ENCODE results near the gene LRP5.

Gene LRP5

DNA sequence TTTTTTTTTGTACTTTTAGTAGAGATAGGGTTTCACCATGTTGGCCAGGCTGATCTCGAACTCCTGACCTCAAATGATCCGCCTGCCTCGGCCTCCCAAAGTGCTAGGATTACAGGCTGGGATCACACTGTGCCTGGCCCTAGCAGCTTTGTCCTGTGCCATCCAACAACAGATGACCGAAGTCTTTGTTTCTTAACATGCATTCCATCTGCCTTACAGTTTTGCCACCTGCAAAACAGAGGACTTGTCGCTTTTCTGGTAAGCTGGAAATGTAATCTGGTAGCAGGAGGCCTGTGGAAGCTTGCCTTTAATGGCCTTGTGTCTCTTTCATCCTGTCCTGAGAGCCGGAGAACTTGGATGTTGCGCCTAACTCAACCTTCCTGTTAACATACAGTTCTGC lies 89.5 kb downstream of the LRP5 start:
- Histone ChIP-seq H3K9me3 (ENCODE audit: control extremely low read depth in 1 of 5, control insufficient read depth in 4 of 5, insufficient read depth in 2 of 5, low read depth in 1 of 5, low read length in 4 of 5) (no peaks in the 10 kb centered on the region), H3K27ac (ENCODE audit: insufficient read depth in 1 of 2, low read depth in 1 of 2, low read length in 2 of 2, poor library complexity in 1 of 2, severe bottlenecking in 2 of 2) (no peak overlapping the region), H3K4me1 (ENCODE audit: control extremely low read depth in 1 of 4, control insufficient read depth in 4 of 4, insufficient read depth in 4 of 4, low read length in 3 of 4) (peaks cover 0 to 3% (median 0%) of the 10 kb centered on the region in 4 experiments), H3K4me3 (ENCODE audit: control insufficient read depth in 1 of 7, extremely low read depth in 1 of 7, insufficient read depth in 4 of 7, low read depth in 2 of 7, low read length in 6 of 7) (no peak overlapping the region), H3K27me3 (replicated peaks in 2 of 5; ENCODE audit: control insufficient read depth in 4 of 5, insufficient read depth in 5 of 5, low read length in 4 of 5) (no peaks in the 10 kb centered on the region), H3K36me3 (ENCODE audit: control insufficient read depth in 4 of 4, insufficient read depth in 4 of 4, low read length in 3 of 4) (peaks cover 5 to 50% (median 25%) of the 10 kb centered on the region in 4 experiments)
- ChIA-PET POLR2A (no interaction called here), CTCF (interaction anchor here (1.4 kb wide), 1 partner anchor 19 kb away, joined by 5 read pairs; no protein-coding TSS in a partner anchor)
- no peak for DNase-seq
- WGBS (ENCODE audit: insufficient coverage) = 90% methylated on average over 7 of the region's 7 CpGs

DNA sequence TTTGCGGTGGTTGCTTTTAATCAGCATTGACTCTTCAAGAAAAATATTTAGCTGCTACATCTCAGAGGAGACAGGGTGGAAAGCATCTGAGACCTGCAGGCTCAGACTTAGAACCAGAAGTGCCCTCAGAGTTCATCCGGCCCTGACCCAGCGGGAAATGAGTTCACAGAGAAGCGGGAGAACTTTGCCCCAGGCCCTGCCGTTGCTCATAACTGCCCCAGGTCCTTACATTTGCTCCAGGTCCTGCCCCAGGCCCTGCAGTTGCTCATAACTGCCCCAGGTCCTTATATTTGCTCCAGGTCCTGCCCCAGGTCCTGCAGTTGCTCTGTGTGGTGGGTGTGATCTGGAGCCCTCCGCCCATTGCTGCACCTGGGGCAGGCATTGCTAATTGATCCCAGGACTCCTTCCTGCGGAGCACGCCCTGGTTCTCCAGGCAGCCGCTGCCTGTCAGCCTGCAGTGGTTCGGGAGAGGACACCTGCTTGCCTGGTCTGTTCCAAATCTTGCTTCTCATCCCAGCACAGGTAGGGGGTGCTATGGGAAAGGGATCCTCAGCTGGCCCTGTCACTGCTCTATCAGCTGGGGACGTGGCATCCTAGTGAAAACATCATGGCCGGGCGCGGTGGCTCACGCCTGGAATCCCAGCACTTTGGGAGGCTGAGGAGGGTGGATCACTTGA lies 90.1 kb downstream of the LRP5 start:
- WGBS (ENCODE audit: insufficient coverage) = 98% methylated on average over 12 of the region's 15 CpGs
- H3K36me3 ChIP-seq (ENCODE audit: control insufficient read depth in 4 of 4, insufficient read depth in 4 of 4, low read length in 3 of 4) = peaks cover 5 to 45% (median 26%) of the 10 kb centered on the region in 4 experiments
- DNase-seq = no peak
- H3K27me3 ChIP-seq (replicated peaks in 2 of 5; ENCODE audit: control insufficient read depth in 4 of 5, insufficient read depth in 5 of 5, low read length in 4 of 5) = no peaks in the 10 kb centered on the region
- POLR2A ChIA-PET = no interaction called here
- H3K9me3 ChIP-seq (ENCODE audit: control extremely low read depth in 1 of 5, control insufficient read depth in 4 of 5, insufficient read depth in 2 of 5, low read depth in 1 of 5, low read length in 4 of 5) = no peaks in the 10 kb centered on the region
- no peak overlapping the region for H3K27ac ChIP-seq (ENCODE audit: insufficient read depth in 1 of 2, low read depth in 1 of 2, low read length in 2 of 2, poor library complexity in 1 of 2, severe bottlenecking in 2 of 2)
- CTCF ChIA-PET = interaction anchor here (1.4 kb wide), 2 partner anchors 8 to 20 kb away, joined by 4 to 5 read pairs; no protein-coding TSS in a partner anchor
- no peak overlapping the region for H3K4me3 ChIP-seq (ENCODE audit: control insufficient read depth in 1 of 7, extremely low read depth in 1 of 7, insufficient read depth in 4 of 7, low read depth in 2 of 7, low read length in 6 of 7)
- peaks cover 0 to 3% (median 0%) of the 10 kb centered on the region in 4 experiments for H3K4me1 ChIP-seq (ENCODE audit: control extremely low read depth in 1 of 4, control insufficient read depth in 4 of 4, insufficient read depth in 4 of 4, low read length in 3 of 4)

DNA sequence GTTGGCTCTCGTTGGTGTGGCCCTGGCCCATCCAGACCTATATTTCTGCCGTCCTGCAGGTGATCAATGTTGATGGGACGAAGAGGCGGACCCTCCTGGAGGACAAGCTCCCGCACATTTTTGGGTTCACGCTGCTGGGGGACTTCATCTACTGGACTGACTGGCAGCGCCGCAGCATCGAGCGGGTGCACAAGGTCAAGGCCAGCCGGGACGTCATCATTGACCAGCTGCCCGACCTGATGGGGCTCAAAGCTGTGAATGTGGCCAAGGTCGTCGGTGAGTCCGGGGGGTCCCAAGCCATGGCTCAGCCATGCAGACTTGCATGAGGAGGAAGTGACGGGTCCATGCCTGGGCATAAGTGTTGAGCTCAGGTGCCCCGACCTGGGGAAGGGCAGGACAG lies 91.0 kb downstream of the LRP5 start:
- ChIA-PET POLR2A (no interaction called here), CTCF (interaction anchor here (1.4 kb wide), 1 partner anchor 9 kb away, joined by 4 read pairs; no protein-coding TSS in a partner anchor)
- 99% methylated on average over 16 of the region's 18 CpGs for WGBS (ENCODE audit: insufficient coverage)
- H3K4me3 ChIP-seq (ENCODE audit: control insufficient read depth in 1 of 7, extremely low read depth in 1 of 7, insufficient read depth in 4 of 7, low read depth in 2 of 7, low read length in 6 of 7) = no peak overlapping the region
- no peak for DNase-seq
- peaks cover 6 to 47% (median 28%) of the 10 kb centered on the region in 4 experiments for H3K36me3 ChIP-seq (ENCODE audit: control insufficient read depth in 4 of 4, insufficient read depth in 4 of 4, low read length in 3 of 4)
- peaks cover 0 to 3% (median 0%) of the 10 kb centered on the region in 4 experiments for H3K4me1 ChIP-seq (ENCODE audit: control extremely low read depth in 1 of 4, control insufficient read depth in 4 of 4, insufficient read depth in 4 of 4, low read length in 3 of 4)
- no peaks in the 10 kb centered on the region for H3K9me3 ChIP-seq (ENCODE audit: control extremely low read depth in 1 of 5, control insufficient read depth in 4 of 5, insufficient read depth in 2 of 5, low read depth in 1 of 5, low read length in 4 of 5)
- H3K27me3 ChIP-seq (replicated peaks in 2 of 5; ENCODE audit: control insufficient read depth in 4 of 5, insufficient read depth in 5 of 5, low read length in 4 of 5) = no peaks in the 10 kb centered on the region
- no peak overlapping the region for H3K27ac ChIP-seq (ENCODE audit: insufficient read depth in 1 of 2, low read depth in 1 of 2, low read length in 2 of 2, poor library complexity in 1 of 2, severe bottlenecking in 2 of 2)

DNA sequence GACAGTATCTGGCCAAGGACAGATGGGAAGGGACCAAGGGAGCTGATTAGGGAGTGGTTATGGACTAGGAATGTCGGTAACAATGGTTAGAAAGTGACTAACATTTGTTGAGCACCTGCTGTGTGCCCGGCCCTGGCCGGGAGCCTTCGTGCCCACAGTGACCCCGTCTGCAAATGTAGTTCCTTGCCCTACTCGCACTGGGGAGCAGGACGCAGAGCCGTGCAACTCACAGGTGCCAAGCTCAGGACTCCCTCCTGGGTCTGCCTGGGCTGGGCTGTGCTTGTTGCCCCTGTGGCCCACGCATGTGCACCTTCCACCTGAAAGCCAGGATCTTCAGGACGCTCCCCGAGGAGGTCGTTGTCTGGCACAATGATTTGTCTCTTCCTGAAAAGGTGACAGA lies 91.4 kb downstream of the LRP5 start:
- ChIA-PET POLR2A (no interaction called here), CTCF (interaction anchor here (1.4 kb wide), 1 partner anchor 10 kb away, joined by 4 read pairs; no protein-coding TSS in a partner anchor)
- no peak overlapping the region for H3K27ac ChIP-seq (ENCODE audit: insufficient read depth in 1 of 2, low read depth in 1 of 2, low read length in 2 of 2, poor library complexity in 1 of 2, severe bottlenecking in 2 of 2)
- WGBS (ENCODE audit: insufficient coverage) = 95% methylated on average over 12 of the region's 12 CpGs
- peaks cover 0 to 3% (median 0%) of the 10 kb centered on the region in 4 experiments for H3K4me1 ChIP-seq (ENCODE audit: control extremely low read depth in 1 of 4, control insufficient read depth in 4 of 4, insufficient read depth in 4 of 4, low read length in 3 of 4)
- no peak overlapping the region for H3K4me3 ChIP-seq (ENCODE audit: control insufficient read depth in 1 of 7, extremely low read depth in 1 of 7, insufficient read depth in 4 of 7, low read depth in 2 of 7, low read length in 6 of 7)
- H3K27me3 ChIP-seq (replicated peaks in 2 of 5; ENCODE audit: control insufficient read depth in 4 of 5, insufficient read depth in 5 of 5, low read length in 4 of 5) = no peaks in the 10 kb centered on the region
- no peak for DNase-seq
- peaks cover 9 to 50% (median 29%) of the 10 kb centered on the region in 4 experiments for H3K36me3 ChIP-seq (ENCODE audit: control insufficient read depth in 4 of 4, insufficient read depth in 4 of 4, low read length in 3 of 4)
- no peaks in the 10 kb centered on the region for H3K9me3 ChIP-seq (ENCODE audit: control extremely low read depth in 1 of 5, control insufficient read depth in 4 of 5, insufficient read depth in 2 of 5, low read depth in 1 of 5, low read length in 4 of 5)

DNA sequence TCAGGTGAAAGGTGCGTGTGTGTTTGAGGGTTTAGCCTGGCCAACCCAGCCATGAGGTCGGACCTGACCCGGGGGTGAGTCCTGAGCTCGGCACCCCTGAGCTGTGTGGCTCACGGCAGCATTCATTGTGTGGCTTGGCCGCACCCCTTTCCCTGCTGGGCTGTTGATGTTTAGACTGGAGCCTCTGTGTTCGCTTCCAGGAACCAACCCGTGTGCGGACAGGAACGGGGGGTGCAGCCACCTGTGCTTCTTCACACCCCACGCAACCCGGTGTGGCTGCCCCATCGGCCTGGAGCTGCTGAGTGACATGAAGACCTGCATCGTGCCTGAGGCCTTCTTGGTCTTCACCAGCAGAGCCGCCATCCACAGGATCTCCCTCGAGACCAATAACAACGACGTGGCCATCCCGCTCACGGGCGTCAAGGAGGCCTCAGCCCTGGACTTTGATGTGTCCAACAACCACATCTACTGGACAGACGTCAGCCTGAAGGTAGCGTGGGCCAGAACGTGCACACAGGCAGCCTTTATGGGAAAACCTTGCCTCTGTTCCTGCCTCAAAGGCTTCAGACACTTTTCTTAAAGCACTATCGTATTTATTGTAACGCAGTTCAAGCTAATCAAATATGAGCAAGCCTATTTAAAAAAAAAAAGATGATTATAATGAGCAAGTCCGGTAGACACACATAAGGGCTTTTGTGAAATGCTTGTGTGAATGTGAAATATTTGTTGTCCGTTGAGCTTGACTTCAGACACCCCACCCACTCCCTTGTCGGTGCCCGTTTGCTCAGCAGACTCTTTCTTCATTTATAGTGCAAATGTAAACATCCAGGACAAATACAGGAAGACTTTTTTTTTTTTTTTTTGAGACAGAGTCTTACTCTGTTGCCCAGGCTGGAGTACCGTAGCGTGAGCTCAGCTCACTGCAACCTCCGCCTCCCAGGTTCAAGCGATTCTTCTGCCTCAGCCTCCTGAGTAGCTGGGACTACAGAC lies 94.2 kb downstream of the LRP5 start:
- Histone ChIP-seq H3K4me1 (ENCODE audit: control extremely low read depth in 1 of 4, control insufficient read depth in 4 of 4, insufficient read depth in 4 of 4, low read length in 3 of 4) (no peaks in the 10 kb centered on the region), H3K27me3 (replicated peaks in 2 of 5; ENCODE audit: control insufficient read depth in 4 of 5, insufficient read depth in 5 of 5, low read length in 4 of 5) (no peaks in the 10 kb centered on the region), H3K36me3 (ENCODE audit: control insufficient read depth in 4 of 4, insufficient read depth in 4 of 4, low read length in 3 of 4) (peaks cover 10 to 71% (median 44%) of the 10 kb centered on the region in 4 experiments), H3K9me3 (ENCODE audit: control extremely low read depth in 1 of 5, control insufficient read depth in 4 of 5, insufficient read depth in 2 of 5, low read depth in 1 of 5, low read length in 4 of 5) (no peaks in the 10 kb centered on the region), H3K4me3 (ENCODE audit: control insufficient read depth in 1 of 7, extremely low read depth in 1 of 7, insufficient read depth in 4 of 7, low read depth in 2 of 7, low read length in 6 of 7) (no peak overlapping the region), H3K27ac (ENCODE audit: insufficient read depth in 1 of 2, low read depth in 1 of 2, low read length in 2 of 2, poor library complexity in 1 of 2, severe bottlenecking in 2 of 2) (no peak overlapping the region)
- WGBS (ENCODE audit: insufficient coverage) = 95% methylated on average over 22 of the region's 34 CpGs
- DNase-seq = no peak
- POLR2A ChIA-PET = interaction anchor here (0.6 to 0.7 kb wide), 2 partner anchors 9 to 699 kb away, joined by 3 to 5 read pairs; no protein-coding TSS in a partner anchor
- CTCF ChIA-PET = interaction anchor here (1.1 to 1.8 kb wide), 2 partner anchors 31 to 40 kb away, joined by 3 to 4 read pairs; no protein-coding TSS in a partner anchor

DNA sequence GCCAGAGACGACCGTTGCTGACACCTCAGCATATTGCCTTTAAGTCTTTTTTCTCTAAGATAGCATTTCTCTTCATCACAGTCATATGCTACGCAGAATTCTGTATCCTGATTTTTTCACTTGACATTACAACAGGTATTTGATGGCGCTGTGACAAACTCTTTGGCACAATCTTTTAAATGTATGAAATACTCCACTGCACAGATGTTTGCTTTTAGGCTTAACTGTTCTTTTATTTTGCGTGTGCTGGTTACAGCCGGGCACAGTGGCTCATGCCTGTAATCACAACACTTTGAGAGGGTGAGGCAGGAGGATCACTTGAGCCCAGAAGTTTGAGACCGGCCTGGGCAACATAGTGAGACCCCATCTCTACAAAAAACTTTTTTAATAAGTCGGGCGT lies 96.1 kb downstream of the LRP5 start:
- no peaks in the 10 kb centered on the region for H3K27me3 ChIP-seq (replicated peaks in 2 of 5; ENCODE audit: control insufficient read depth in 4 of 5, insufficient read depth in 5 of 5, low read length in 4 of 5)
- no peak for DNase-seq
- ChIA-PET POLR2A (no interaction called here), CTCF (no interaction called here)
- H3K9me3 ChIP-seq (ENCODE audit: control extremely low read depth in 1 of 5, control insufficient read depth in 4 of 5, insufficient read depth in 2 of 5, low read depth in 1 of 5, low read length in 4 of 5) = no peaks in the 10 kb centered on the region
- H3K4me1 ChIP-seq (ENCODE audit: control extremely low read depth in 1 of 4, control insufficient read depth in 4 of 4, insufficient read depth in 4 of 4, low read length in 3 of 4) = no peaks in the 10 kb centered on the region
- peaks cover 12 to 77% (median 55%) of the 10 kb centered on the region in 4 experiments for H3K36me3 ChIP-seq (ENCODE audit: control insufficient read depth in 4 of 4, insufficient read depth in 4 of 4, low read length in 3 of 4)
- 100% methylated on average over 6 of the region's 9 CpGs for WGBS (ENCODE audit: insufficient coverage)
- no peak overlapping the region for H3K27ac ChIP-seq (ENCODE audit: insufficient read depth in 1 of 2, low read depth in 1 of 2, low read length in 2 of 2, poor library complexity in 1 of 2, severe bottlenecking in 2 of 2)
- no peak overlapping the region for H3K4me3 ChIP-seq (ENCODE audit: control insufficient read depth in 1 of 7, extremely low read depth in 1 of 7, insufficient read depth in 4 of 7, low read depth in 2 of 7, low read length in 6 of 7)
